HG03280 (cell line): ENCODE measurements around the gene FOXN1.

Experiments used
- ATAC-seq: cut with Tn5 transposase; IDR thresholded peaks from one replicate; pipeline ENCODE4 v1.9.1; 2021; ENCODE audit warnings: mild to moderate bottlenecking, moderate library complexity; ENCODE audit not compliant: unreplicated experiment

The FOXN1 gene

GRCh38 chr17:28544402-28545140 is 38.4 kb downstream of the FOXN1 start:
- ATAC-seq, result no peak

- no peak for ATAC-seq
These were observed 39.0 kb downstream of the FOXN1 start for GRCh38 chr17:28545141-28545503.

- ATAC-seq, result no peak
These were observed 39.8 kb downstream of the FOXN1 start for GRCh38 chr17:28545787-28546415.

GRCh38 chr17:28547096-28547622 is 41.0 kb downstream of the FOXN1 start:
- no peak for ATAC-seq

GRCh38 chr17:28547623-28548416 is 41.7 kb downstream of the FOXN1 start:
- ATAC-seq, result peak; percentile 39

- no peak for ATAC-seq
These were observed 42.4 kb downstream of the FOXN1 start for GRCh38 chr17:28548417-28549130.

- ATAC-seq, result no peak
These were observed 43.3 kb downstream of the FOXN1 start for GRCh38 chr17:28549236-28550132.

GRCh38 chr17:28550858-28551257 is 44.7 kb downstream of the FOXN1 start:
- no peak for ATAC-seq

GRCh38 chr17:28551421-28552175 is 45.5 kb downstream of the FOXN1 start:
- ATAC-seq, result no peak

- peak; percentile 69 for ATAC-seq
These were observed 46.2 kb downstream of the FOXN1 start, which contains the start of gene UNC119 for GRCh38 chr17:28552176-28552999. TSS of gene UNC119 (minus strand) at chr17:28552624. CDS start at chr17:28552557, 67 bp downstream.

GRCh38 chr17:28553000-28553505 is 46.9 kb downstream of the FOXN1 start:
- ATAC-seq, result no peak

GRCh38 chr17:28554565-28554964 is 48.4 kb downstream of the FOXN1 start:
- ATAC-seq, result no peak

GRCh38 chr17:28555022-28555421 is 48.9 kb downstream of the FOXN1 start:
- no peak for ATAC-seq

GRCh38 chr17:28563475-28563874 is 57.3 kb downstream of the FOXN1 start:
- ATAC-seq, result no peak

GRCh38 chr17:28567604-28568003 is 61.5 kb downstream of the FOXN1 start:
- ATAC-seq, result no peak

- ATAC-seq, result no peak
These were observed 63.3 kb downstream of the FOXN1 start for GRCh38 chr17:28569446-28569845.

- peak; percentile 33 for ATAC-seq
These were observed 64.7 kb downstream of the FOXN1 start for GRCh38 chr17:28570716-28571360.
